Cardiac fibroblast (primary cell): ENCODE data around the gene RPRML.

Experiments
- DNase-seq, 2 donors: peaks; one replicate each; pipeline versions ENCODE4 v3.0.0 to v3.0.0-alpha.2; 2010; ENCODE audit warnings: low read depth in 2 of 2
- H3K4me3 ChIP-seq, 2 donors: replicated peaks in 1 of 2; 1 replicate in 1 of 2; 2 replicates in 1 of 2; pipeline ENCODE4 v1.5.1; 2011; ENCODE audit warnings: low read depth in 2 of 2, low read length in 2 of 2, mild to moderate bottlenecking in 2 of 2, moderate library complexity in 1 of 2
- TF ChIP-seq, protein P1 (sequence below): IDR thresholded peaks from one replicate; pipeline ENCODE4 v1.5.1; 2011; ENCODE audit warnings: low read depth, mild to moderate bottlenecking, low read length, inconsistent platforms

Gene RPRML

DNA sequence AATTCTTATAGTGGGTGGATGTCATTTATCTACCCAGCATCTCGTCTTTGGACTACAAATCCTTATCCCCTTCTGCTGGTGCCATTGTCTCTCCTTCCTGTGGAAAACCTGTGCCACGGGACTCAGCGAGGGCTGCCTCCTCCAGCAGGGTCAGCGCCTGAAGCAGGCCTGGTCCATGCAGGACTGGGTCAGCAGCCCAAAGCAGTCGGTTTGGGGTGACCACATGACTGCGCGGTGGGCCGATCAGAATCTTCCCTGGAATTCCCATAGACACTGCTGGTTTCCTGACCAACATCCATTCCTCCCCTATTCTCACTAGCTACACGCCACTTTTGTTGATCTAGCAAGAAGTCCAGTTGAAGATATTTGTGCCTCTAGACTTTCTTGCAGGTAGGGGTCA lies 26.9 kb downstream of the RPRML start:
- TF ChIP-seq, protein P1, sequence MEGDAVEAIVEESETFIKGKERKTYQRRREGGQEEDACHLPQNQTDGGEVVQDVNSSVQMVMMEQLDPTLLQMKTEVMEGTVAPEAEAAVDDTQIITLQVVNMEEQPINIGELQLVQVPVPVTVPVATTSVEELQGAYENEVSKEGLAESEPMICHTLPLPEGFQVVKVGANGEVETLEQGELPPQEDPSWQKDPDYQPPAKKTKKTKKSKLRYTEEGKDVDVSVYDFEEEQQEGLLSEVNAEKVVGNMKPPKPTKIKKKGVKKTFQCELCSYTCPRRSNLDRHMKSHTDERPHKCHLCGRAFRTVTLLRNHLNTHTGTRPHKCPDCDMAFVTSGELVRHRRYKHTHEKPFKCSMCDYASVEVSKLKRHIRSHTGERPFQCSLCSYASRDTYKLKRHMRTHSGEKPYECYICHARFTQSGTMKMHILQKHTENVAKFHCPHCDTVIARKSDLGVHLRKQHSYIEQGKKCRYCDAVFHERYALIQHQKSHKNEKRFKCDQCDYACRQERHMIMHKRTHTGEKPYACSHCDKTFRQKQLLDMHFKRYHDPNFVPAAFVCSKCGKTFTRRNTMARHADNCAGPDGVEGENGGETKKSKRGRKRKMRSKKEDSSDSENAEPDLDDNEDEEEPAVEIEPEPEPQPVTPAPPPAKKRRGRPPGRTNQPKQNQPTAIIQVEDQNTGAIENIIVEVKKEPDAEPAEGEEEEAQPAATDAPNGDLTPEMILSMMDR = no peak
- H3K4me3 ChIP-seq = no peak overlapping the region
- no peak for DNase-seq

DNA sequence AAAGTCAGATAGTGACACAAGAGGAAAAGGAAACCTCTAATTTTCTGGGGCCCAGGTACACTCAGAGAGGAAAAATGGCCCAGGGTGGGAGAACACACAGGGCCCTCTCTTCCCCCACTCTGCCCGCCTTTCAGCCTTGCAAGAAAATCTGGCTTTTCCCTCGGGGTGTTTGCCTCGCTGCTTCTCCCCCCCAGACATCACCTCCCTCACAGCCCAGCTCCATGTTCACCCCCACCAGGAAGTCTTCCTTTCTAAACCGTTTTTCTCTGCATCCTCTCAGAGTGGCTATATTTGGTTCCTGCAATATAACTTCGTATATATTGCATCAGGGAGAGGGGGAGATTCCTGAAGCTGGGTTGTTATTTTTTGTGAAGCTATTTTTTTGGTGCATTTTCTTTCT lies 27.3 kb downstream of the RPRML start:
- H3K4me3 ChIP-seq = no peak overlapping the region
- DNase-seq = no peak
- TF ChIP-seq, protein P1 = no peak

DNA sequence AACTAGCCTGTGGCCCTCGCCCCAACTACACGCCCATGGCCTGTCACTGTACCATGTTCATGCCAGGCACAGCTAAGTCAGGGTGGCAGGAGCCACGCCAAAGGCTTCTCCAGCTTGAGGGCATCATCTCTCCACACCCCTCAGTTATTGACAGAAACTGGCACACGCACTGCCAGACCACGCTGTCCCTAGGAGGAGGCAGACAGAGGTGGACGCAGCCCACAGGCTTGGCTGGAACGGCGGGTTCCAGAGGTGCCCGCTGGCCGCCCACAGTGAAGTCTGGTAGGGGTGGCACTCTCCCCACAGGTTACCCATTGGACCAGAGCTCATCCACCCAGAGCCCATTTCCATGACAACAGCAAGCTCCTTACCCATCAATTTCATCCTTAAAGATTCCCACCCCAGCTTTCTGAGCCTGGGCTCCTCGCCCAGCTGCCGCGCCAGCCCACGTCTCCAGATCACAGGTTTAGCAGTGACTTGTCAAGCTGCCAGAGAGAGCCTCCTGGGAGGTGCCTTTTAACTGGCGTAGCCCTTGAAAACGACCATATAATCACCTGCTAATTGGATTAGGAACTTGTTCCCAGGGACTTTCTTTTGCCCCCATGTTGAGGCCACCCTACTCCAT lies 27.9 kb downstream of the RPRML start:
- no peak overlapping the region for H3K4me3 ChIP-seq
- no peak for DNase-seq
- TF ChIP-seq, protein P1 = no peak

DNA sequence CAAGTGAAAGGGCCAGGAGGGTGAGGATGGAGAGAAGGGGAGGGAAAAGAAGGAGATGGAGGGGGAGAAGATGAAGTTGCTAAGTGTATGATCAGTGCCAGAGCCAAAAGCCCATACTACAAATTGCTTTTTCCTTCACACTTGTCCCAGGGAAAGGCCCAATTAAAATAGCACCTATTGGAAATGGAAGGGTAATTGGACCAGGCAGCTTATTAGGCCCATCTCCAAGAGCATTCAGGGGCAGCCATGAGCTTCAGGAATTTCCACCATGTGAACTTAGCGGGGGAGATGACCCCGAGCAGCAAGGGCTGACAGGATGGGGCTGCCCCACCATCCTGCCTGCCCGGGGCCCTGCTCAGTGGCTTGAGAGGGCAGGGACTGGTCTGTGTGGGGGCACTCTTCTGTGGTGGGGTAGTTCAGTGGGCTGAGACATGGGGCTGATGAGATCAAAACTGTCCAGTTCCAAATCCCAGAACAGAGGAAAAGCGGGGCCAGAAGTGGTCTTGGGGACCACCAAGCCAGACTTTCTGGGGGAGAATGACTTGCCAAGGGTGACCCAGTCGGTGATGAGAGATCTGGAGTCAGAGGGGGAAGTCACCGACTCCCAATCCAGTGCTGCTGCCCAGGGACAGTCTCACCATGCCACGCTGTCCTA lies 28.6 kb downstream of the RPRML start:
- DNase-seq = no peak
- no peak overlapping the region for H3K4me3 ChIP-seq
- TF ChIP-seq, protein P1 = no peak

DNA sequence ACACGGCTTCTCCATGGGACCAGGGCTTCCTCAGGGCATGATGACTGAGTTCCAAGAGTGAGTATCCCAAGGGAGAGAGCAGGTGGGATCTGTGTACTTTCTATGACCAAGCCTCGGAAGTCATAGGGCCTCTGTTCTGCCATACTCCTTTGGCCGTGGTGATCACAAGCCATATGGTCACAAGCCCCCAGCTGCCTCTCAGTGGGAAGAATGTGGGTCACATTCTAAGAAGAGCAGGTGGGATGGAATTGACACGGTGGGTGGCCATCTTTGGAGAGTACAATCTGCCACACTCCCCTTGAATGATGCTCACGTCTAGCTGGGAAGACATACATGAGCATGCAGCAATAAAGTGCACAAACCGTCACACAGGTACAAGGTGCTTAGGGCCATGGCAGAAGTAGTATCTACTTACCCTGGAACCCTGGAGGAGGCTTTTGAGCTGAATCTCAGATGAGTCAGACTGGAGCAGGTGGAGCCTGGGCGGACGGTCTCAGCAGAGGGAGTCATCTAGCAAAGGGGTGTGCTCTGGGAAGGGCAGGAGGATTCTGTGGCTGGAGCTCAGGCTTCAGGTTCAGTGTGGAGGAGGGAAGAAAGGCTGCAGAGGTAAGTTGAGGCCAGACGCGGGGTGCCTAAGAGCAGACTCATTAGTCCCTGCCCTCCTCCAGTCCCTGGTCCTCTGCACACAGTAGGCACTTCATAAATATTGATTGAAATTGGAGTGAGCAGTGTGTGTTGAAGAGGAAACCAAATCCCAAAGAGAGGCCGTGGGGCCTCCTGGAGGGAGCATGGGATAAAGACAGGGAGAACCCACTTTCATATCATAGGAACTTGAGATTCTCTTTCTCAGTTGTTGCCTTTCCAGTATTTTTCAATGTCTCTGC lies 29.5 kb downstream of the RPRML start:
- no peak overlapping the region for H3K4me3 ChIP-seq
- TF ChIP-seq, protein P1 = no peak
- DNase-seq = no peak

DNA sequence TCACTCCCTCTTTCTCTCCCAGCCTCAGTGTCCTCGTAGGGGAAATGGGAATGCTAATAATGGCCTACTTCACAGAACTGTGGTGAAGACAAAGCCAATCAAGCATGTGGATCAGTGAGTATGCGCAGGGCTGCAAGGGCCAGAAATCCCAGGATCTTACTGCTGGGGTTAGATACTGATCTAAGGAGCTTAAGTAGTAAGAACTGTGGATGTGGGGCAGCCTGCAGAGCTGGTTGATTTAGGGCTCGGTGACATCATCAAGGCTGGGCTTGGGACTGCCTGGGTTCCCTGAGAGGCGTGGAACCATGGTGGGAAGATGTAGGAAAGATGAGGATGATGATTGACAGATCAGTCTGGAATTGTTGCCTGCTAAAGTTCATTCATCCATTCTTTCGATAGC lies 30.5 kb downstream of the RPRML start:
- no peak for DNase-seq
- H3K4me3 ChIP-seq = no peak overlapping the region
- TF ChIP-seq, protein P1 = no peak
